ENCODE measurements around the gene MOK.

- TF ChIP-seq ZNF274 (IDR thresholded peaks at IDR 0.05; ENCODE audit: low read depth, low read length): no peak
- no peak for TF ChIP-seq YY1 (IDR thresholded peaks at IDR 0.05; ENCODE audit: insufficient read depth, insufficient read length)
Observed at GRCh38 chr14:102195446-102195845, 109.5 kb downstream of the MOK start.
